ENCODE results near the gene HECTD2.

GRCh38 chr10:91435241-91435640 is 25.1 kb downstream of the HECTD2 start:
- TF ChIP-seq EZH2 (IDR thresholded peaks at IDR 0.05; ENCODE audit: borderline replicate concordance, low read length) = no peak
- TF ChIP-seq, protein P1, sequence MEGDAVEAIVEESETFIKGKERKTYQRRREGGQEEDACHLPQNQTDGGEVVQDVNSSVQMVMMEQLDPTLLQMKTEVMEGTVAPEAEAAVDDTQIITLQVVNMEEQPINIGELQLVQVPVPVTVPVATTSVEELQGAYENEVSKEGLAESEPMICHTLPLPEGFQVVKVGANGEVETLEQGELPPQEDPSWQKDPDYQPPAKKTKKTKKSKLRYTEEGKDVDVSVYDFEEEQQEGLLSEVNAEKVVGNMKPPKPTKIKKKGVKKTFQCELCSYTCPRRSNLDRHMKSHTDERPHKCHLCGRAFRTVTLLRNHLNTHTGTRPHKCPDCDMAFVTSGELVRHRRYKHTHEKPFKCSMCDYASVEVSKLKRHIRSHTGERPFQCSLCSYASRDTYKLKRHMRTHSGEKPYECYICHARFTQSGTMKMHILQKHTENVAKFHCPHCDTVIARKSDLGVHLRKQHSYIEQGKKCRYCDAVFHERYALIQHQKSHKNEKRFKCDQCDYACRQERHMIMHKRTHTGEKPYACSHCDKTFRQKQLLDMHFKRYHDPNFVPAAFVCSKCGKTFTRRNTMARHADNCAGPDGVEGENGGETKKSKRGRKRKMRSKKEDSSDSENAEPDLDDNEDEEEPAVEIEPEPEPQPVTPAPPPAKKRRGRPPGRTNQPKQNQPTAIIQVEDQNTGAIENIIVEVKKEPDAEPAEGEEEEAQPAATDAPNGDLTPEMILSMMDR (conservative IDR thresholded peaks at IDR 0.05 in 1 of 2, IDR thresholded peaks at IDR 0.05 in 1 of 2; ENCODE audit: extremely low read depth in 1 of 2, insufficient read depth in 1 of 2, low read depth in 1 of 2, low read length in 2 of 2) = no peak
